Fibroblast of lung (primary cell): ENCODE measurements around the gene C6orf136.

Source experiments
- EZH2 ChIP-seq: IDR thresholded peaks from 2 replicates; pipeline ENCODE4 v1.5.1; 2012; ENCODE audit warnings: low read length, control low read depth, mild to moderate bottlenecking; ENCODE audit errors: missing control alignments
- TF ChIP-seq, protein P1 (sequence below), 2 donors: IDR thresholded peaks in 1 of 2; conservative IDR thresholded peaks in 1 of 2; 1 replicate in 1 of 2; 2 replicates in 1 of 2; pipeline ENCODE4 v1.5.1; 2011 to 2012; ENCODE audit warnings: low read length in 2 of 2, control low read depth in 1 of 2, inconsistent platforms in 1 of 2, low read depth in 1 of 2, mild to moderate bottlenecking in 1 of 2

DNA sequence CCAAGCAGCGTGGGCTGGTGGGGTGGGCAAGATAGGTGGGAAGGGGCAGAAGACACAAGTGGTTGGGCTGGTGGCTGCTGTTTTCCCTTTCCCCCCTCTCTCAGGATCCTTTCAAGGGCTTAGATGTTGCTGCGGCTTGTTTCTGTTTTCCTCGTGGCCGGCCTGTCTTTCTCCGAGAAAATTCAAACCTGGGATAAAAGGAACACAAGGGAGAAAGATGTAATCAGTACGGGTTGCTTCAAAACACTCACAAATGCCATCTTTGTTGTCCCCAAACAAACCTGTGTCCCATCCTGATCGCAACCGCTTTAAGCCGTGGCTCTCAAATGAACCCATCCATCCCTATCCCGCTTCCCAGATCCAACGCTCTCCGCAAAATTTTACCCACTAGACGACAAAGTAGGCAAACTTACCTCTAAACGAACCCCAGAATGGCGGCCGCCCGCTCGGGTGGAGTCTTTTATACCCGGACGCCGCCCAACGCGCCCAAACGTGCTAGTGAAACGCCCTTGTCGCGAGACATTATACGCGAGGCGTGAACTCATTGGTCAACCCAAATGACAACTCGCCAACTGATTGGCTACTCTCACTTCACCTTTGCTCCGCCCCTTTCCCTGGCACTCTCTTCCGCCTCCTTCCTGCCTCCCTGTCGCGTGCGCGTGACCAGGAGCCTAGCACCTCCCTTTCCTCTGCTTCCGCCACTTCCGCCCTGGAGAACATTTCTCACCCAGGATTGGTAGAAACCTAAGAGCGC lies 29.9 kb upstream of the C6orf136 start, which contains the start of gene PPP1R10:
- TF ChIP-seq, protein P1, sequence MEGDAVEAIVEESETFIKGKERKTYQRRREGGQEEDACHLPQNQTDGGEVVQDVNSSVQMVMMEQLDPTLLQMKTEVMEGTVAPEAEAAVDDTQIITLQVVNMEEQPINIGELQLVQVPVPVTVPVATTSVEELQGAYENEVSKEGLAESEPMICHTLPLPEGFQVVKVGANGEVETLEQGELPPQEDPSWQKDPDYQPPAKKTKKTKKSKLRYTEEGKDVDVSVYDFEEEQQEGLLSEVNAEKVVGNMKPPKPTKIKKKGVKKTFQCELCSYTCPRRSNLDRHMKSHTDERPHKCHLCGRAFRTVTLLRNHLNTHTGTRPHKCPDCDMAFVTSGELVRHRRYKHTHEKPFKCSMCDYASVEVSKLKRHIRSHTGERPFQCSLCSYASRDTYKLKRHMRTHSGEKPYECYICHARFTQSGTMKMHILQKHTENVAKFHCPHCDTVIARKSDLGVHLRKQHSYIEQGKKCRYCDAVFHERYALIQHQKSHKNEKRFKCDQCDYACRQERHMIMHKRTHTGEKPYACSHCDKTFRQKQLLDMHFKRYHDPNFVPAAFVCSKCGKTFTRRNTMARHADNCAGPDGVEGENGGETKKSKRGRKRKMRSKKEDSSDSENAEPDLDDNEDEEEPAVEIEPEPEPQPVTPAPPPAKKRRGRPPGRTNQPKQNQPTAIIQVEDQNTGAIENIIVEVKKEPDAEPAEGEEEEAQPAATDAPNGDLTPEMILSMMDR (conservative IDR thresholded peaks at IDR 0.05 in 1 of 2, IDR thresholded peaks at IDR 0.05 in 1 of 2; ENCODE audit: low read depth in 1 of 2, low read length in 2 of 2), result no peak
- TF ChIP-seq EZH2, result no peak
